GM08714 (cell line): ENCODE data around the gene BATF.

Experiments
- H3K4me3 ChIP-seq: fragments of 200-500 bp; sonication (Bioruptor generic); 2 replicates; pipeline ENCODE4 v1.5.1; 2014; ENCODE audit warnings: mild to moderate bottlenecking, low read length, inconsistent platforms
- ZNF274 ChIP-seq: IDR thresholded peaks from 2 replicates; pipeline ENCODE4 v1.6.1; 2012; ENCODE audit warnings: mild to moderate bottlenecking, low read depth, low read length

The BATF gene

GRCh38 chr14:75533791-75534555, 11.7 kb downstream of the BATF start:
- no peak for TF ChIP-seq ZNF274
- no peak overlapping the region for H3K4me3 ChIP-seq

- no peak overlapping the region for H3K4me3 ChIP-seq
- TF ChIP-seq ZNF274 = no peak
Measured at GRCh38 chr14:75535164-75535898, 13.1 kb downstream of the BATF start.

GRCh38 chr14:75537071-75537470, 14.8 kb downstream of the BATF start:
- no peak overlapping the region for H3K4me3 ChIP-seq
- TF ChIP-seq ZNF274 = no peak

DNA sequence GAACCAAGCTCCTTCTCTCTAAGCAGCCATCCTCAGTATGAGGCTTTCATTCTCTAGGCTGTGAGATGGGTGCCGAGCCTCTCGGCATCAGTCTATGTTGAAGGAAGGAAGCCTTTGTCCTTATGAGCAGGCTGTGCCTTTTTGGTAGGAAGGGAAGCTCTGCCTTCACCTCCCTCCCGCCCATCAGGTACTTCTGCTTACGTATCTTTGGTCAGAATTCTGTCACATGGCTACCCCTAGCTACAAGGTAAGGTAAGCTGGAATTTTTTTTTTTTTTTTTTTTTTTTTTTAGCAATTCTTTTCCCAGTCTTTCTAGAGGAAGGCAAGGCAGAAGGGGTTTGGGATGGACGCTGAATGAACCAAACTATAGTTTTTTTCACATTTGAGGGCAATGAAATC, 16.9 kb downstream of the BATF start:
- H3K4me3 ChIP-seq = no peak overlapping the region
- TF ChIP-seq ZNF274 = no peak

GRCh38 chr14:75539561-75540478, 17.6 kb downstream of the BATF start:
- H3K4me3 ChIP-seq = no peak overlapping the region; the same call in 1 of the 2 replicates
- TF ChIP-seq ZNF274 = no peak

DNA sequence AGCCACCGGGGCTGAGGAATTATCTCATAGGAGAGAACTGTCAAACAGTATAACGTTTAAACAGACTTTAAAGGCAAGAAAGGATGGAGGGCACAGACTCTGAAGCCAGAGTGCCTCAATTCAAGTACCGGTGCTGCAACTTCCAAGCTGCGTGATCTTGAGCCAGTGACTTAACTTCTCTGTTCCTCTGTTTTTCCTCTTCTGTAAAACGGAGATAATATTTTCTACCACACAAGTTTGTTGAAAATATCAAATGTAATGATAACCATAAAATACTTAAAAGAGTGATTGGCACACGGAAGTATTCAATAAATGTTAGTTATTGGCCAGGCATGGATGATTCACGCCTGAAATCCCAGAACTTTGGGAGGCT, 18.2 kb downstream of the BATF start:
- H3K4me3 ChIP-seq = no peak overlapping the region

DNA sequence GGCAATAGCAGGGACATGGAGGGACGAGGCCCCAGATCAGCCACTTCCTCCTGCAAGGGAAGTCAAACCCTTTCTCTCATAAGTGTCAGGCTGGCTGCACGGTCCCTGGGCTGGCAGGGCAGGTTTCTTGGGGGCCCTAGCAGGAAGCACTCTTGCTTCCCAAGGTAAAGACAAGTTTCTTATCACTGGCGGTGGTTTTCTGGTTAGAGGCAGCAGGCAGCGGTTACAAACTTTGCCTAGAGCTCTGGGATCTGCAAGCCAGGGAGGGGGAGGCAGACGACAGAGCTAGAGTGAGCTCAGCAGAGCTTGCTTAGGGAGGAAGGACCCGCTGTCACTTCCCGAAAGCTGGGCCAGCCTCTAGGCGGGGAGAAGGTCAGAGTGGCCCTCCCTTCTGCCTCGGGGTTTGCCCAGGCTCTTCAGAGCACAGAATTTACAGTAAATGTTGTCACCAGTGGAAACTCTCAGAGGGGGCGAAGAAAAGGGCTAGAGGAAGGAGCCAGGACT, 20.4 kb downstream of the BATF start:
- TF ChIP-seq ZNF274 = no peak
- H3K4me3 ChIP-seq = peak overlapping the region; percentile 7; the same call in 1 of the 2 replicates

More for the DNA sequence above, 18.2 kb downstream of the BATF start:
- no peak for TF ChIP-seq ZNF274

GRCh38 chr14:75543253-75543652, 21.0 kb downstream of the BATF start:
- TF ChIP-seq ZNF274 = no peak
- H3K4me3 ChIP-seq = peak overlapping the region; percentile 7; the same call in 1 of the 2 replicates

GRCh38 chr14:75543786-75544185, 21.5 kb downstream of the BATF start:
- H3K4me3 ChIP-seq = no peak overlapping the region
- no peak for TF ChIP-seq ZNF274

DNA sequence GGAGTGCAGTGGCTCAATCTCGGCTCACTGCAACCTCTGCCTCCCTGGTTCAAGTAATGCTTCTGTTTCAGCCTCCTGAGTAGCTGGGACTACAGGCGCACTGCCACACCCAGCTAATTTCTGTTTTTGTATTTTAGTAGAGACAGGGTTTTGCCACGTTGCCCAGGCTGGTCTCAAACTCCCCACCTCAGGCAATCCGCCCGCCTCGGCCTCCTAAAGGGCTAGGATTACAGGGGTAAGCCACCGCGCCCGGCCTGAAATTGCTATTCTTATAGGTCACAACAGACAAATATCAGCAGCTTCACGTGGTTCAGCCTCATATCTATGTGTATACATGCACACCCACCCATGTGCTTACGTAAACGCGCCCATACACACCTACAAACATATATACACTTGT, 23.6 kb downstream of the BATF start:
- no peak for TF ChIP-seq ZNF274
- H3K4me3 ChIP-seq = no peak overlapping the region

DNA sequence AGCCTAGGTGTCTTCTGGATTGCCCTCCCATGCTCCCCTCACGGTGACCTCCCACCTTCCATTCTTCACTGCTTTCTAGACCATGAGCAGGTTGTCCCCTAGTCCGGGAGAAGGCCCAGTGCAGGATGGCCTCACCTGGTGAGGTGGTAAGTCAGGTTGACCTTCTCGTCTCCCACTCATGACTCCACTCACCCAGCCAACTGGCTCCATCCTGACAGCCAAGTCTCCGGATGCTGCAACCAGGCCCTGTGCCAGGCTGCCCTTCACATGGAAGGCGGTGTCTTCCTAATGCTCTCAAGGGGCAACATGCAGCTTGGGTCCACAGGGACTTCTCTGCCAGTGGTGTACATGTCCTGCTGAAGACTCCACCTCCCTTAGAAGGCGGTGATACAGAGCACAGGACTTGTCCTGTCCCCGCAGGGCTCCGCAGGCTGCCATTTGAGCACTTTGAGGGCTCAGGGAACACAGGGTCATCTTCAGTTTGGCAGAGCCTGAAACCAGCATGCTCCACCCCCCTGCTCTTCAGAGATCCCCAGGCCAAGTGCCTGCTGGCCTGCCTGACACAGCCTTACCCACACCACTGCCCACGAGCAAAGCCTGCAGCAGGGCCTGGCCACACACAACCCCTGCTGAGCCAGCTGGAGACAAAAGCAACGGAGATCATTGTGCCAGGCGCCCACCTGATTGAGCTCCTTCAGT, 25.4 kb downstream of the BATF start:
- H3K4me3 ChIP-seq = no peak overlapping the region
- TF ChIP-seq ZNF274 = no peak

GRCh38 chr14:75548544-75548943, 26.3 kb downstream of the BATF start:
- no peak for TF ChIP-seq ZNF274
- H3K4me3 ChIP-seq = no peak overlapping the region

GRCh38 chr14:75549169-75549568, 26.9 kb downstream of the BATF start:
- TF ChIP-seq ZNF274 = no peak

More at GRCh38 chr14:75549169-75549568, 26.9 kb downstream of the BATF start:
- no peak overlapping the region for H3K4me3 ChIP-seq
